ENCODE data around the gene SLAIN1. TPM values are rescaled to one million over a fixed set of nuclear protein-coding genes. Genes with fewer than 3 reads are reported as not detected.

Gene SLAIN1
- total and polyA plus RNA-seq, 10 of the 15 experiments (the other 5 are each of a cell fraction or from before 2014, with no cell fraction given) = 11.9 to 140 (median 56.9) TPM

DNA sequence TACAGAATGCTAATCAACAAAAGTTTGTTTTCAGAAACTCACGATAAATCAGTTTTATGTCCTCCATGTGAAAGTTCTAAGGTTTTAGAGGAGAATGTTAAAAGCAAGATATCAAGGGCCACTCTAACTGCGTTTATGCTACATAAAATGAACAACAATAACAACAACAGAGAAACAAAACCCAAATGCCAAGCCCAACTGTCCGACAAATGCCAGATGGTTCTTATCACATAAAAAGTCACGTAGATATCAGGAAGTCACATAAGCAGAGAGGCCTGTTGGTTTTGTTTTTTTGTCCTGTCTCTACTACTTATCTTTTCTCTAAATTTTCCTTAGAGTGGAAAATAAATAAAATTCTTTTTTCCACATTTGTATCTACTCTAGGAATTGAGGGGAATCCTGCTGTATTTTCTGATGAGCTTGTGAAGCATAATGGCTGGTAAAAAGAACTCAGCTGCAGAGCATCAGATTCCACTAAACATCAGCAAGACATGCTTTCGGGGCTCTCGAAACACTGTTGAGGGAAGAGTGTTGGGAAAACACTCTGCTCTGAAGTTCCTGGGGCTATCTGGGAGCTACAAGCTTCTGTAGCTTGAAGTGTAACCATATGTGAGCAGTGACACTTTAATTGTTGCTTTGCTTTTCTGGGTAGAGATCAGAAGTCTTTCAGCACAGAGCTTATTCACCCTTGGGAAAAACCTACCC is 110.1 kb downstream of the SLAIN1 start:
- POLR2A ChIA-PET = no interaction called here
- RAD21 ChIA-PET (ENCODE audit: unreplicated experiment) = interaction anchor here (3.8 kb wide), 1 partner anchor 314 kb away, joined by 12 read pairs; no protein-coding TSS in a partner anchor
- H3K27ac ChIP-seq (ENCODE audit: control insufficient read depth, insufficient read depth) = no peak overlapping the region
- SMC1A ChIA-PET (ENCODE audit: uncharacterized antibody, unreplicated experiment) = interaction anchor here (0.6 to 2.0 kb wide), 5 partner anchors 11 to 314 kb away, joined by 3 to 13 read pairs (median 3); no protein-coding TSS in a partner anchor
- CTCF ChIA-PET = interaction anchor here (0.8 to 6.8 kb wide), 4 partner anchors 26 to 314 kb away, joined by 3 to 66 read pairs (median 6); no protein-coding TSS in a partner anchor
- no peak overlapping the region for H3K4me3 ChIP-seq
- no peaks in the 10 kb centered on the region for H3K36me3 ChIP-seq (ENCODE audit: control insufficient read depth in 2 of 2, insufficient read depth in 2 of 2, low read length in 1 of 2)
- in situ Hi-C loops (cut with MboI) (no loop called here), intact Hi-C loops (cut with micrococcal nuclease; ENCODE audit: unreplicated experiment) (no loop called here)
- no peak overlapping the region for H3K4me2 ChIP-seq (ENCODE audit: control insufficient read depth, insufficient read depth)
- no peak overlapping the region for H3K9ac ChIP-seq (ENCODE audit: control insufficient read depth, insufficient read depth, low read length)
- no TSS peak for BruUV-seq (replicated peaks)
- H3K4me1 ChIP-seq (ENCODE audit: control insufficient read depth, insufficient read depth, low read length) = no peaks in the 10 kb centered on the region
- WGBS (ENCODE audit: insufficient coverage, insufficient replicate concordance, low lambda C conversion rate, missing lambda C conversion rate) = 65% methylated on average over 6 of the region's 6 CpGs
- H2AFZ ChIP-seq (ENCODE audit: control insufficient read depth, low read depth, low read length) = no peak overlapping the region
- H3K79me2 ChIP-seq (ENCODE audit: control insufficient read depth, insufficient read depth, low read length) = no peaks in the 10 kb centered on the region
- FAIRE-seq = no peak
- H3K27me3 ChIP-seq (replicated peaks in 1 of 2; ENCODE audit: control insufficient read depth in 2 of 2, insufficient read depth in 2 of 2, low read length in 1 of 2) = no peaks in the 10 kb centered on the region
- H4K20me1 ChIP-seq (ENCODE audit: control insufficient read depth, insufficient read depth) = no peaks in the 10 kb centered on the region
- DNase-seq (ENCODE audit: low read depth, low spot score) = no peak
- no peak for ATAC-seq
- H3K9me3 ChIP-seq (replicated peaks; ENCODE audit: control insufficient read depth, insufficient read depth, low read length) = no peaks in the 10 kb centered on the region
- TF ChIP-seq CREB1 (IDR thresholded peaks at IDR 0.05; ENCODE audit: low read depth) = no peak
- no peak for TF ChIP-seq BRCA1 (IDR thresholded peaks at IDR 0.05; ENCODE audit: low read depth, low read length)
- TF ChIP-seq, protein P1, sequence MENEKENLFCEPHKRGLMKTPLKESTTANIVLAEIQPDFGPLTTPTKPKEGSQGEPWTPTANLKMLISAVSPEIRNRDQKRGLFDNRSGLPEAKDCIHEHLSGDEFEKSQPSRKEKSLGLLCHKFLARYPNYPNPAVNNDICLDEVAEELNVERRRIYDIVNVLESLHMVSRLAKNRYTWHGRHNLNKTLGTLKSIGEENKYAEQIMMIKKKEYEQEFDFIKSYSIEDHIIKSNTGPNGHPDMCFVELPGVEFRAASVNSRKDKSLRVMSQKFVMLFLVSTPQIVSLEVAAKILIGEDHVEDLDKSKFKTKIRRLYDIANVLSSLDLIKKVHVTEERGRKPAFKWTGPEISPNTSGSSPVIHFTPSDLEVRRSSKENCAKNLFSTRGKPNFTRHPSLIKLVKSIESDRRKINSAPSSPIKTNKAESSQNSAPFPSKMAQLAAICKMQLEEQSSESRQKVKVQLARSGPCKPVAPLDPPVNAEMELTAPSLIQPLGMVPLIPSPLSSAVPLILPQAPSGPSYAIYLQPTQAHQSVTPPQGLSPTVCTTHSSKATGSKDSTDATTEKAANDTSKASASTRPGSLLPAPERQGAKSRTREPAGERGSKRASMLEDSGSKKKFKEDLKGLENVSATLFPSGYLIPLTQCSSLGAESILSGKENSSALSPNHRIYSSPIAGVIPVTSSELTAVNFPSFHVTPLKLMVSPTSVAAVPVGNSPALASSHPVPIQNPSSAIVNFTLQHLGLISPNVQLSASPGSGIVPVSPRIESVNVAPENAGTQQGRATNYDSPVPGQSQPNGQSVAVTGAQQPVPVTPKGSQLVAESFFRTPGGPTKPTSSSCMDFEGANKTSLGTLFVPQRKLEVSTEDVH (IDR thresholded peaks at IDR 0.05; ENCODE audit: low read depth, partially characterized antibody) = no peak
- TF ChIP-seq, protein P2, sequence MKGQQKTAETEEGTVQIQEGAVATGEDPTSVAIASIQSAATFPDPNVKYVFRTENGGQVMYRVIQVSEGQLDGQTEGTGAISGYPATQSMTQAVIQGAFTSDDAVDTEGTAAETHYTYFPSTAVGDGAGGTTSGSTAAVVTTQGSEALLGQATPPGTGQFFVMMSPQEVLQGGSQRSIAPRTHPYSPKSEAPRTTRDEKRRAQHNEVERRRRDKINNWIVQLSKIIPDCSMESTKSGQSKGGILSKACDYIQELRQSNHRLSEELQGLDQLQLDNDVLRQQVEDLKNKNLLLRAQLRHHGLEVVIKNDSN (IDR thresholded peaks at IDR 0.05; ENCODE audit: borderline replicate concordance, extremely low read length, insufficient read depth, low read depth, low read length) = no peak
- TF ChIP-seq SMAD1 (IDR thresholded peaks at IDR 0.05; ENCODE audit: low read depth, partially characterized antibody) = no peak
- TF ChIP-seq EED (IDR thresholded peaks at IDR 0.05; ENCODE audit: low read depth) = no peak
- no peak for TF ChIP-seq BACH1 (IDR thresholded peaks at IDR 0.05; ENCODE audit: borderline replicate concordance)
- TF ChIP-seq ZSCAN29 (IDR thresholded peaks at IDR 0.05) = no peak
- no peak for TF ChIP-seq IKZF1 (conservative IDR thresholded peaks at IDR 0.05)
- TF ChIP-seq, protein P3, sequence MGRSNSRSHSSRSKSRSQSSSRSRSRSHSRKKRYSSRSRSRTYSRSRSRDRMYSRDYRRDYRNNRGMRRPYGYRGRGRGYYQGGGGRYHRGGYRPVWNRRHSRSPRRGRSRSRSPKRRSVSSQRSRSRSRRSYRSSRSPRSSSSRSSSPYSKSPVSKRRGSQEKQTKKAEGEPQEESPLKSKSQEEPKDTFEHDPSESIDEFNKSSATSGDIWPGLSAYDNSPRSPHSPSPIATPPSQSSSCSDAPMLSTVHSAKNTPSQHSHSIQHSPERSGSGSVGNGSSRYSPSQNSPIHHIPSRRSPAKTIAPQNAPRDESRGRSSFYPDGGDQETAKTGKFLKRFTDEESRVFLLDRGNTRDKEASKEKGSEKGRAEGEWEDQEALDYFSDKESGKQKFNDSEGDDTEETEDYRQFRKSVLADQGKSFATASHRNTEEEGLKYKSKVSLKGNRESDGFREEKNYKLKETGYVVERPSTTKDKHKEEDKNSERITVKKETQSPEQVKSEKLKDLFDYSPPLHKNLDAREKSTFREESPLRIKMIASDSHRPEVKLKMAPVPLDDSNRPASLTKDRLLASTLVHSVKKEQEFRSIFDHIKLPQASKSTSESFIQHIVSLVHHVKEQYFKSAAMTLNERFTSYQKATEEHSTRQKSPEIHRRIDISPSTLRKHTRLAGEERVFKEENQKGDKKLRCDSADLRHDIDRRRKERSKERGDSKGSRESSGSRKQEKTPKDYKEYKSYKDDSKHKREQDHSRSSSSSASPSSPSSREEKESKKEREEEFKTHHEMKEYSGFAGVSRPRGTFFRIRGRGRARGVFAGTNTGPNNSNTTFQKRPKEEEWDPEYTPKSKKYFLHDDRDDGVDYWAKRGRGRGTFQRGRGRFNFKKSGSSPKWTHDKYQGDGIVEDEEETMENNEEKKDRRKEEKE (IDR thresholded peaks at IDR 0.05) = no peak
- no peak for TF ChIP-seq YBX1 (IDR thresholded peaks at IDR 0.05)
- TF ChIP-seq, protein P4, sequence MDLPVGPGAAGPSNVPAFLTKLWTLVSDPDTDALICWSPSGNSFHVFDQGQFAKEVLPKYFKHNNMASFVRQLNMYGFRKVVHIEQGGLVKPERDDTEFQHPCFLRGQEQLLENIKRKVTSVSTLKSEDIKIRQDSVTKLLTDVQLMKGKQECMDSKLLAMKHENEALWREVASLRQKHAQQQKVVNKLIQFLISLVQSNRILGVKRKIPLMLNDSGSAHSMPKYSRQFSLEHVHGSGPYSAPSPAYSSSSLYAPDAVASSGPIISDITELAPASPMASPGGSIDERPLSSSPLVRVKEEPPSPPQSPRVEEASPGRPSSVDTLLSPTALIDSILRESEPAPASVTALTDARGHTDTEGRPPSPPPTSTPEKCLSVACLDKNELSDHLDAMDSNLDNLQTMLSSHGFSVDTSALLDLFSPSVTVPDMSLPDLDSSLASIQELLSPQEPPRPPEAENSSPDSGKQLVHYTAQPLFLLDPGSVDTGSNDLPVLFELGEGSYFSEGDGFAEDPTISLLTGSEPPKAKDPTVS (IDR thresholded peaks at IDR 0.05; ENCODE audit: low read depth, low read length) = no peak
- no peak for TF ChIP-seq ZNF217 (IDR thresholded peaks at IDR 0.05)
- TF ChIP-seq POLR2A (IDR thresholded peaks at IDR 0.05; ENCODE audit: low read depth, low read length) = no peak
- TF ChIP-seq TCF7 (IDR thresholded peaks at IDR 0.05; ENCODE audit: borderline replicate concordance) = no peak
- no peak for TF ChIP-seq CBFB (IDR thresholded peaks at IDR 0.05; ENCODE audit: low read depth)
- no peak for TF ChIP-seq SMAD5 (IDR thresholded peaks at IDR 0.05; ENCODE audit: low read depth)
- TF ChIP-seq ZBED1 (IDR thresholded peaks at IDR 0.05; ENCODE audit: borderline replicate concordance) = no peak

All from GM12878 (cell line).